Activated T-helper 17 cell treated with anti-CD3 and anti-CD28 coated beads, Interleukin-2, amount 50 U/mL, for 72 hours (primary cell): ENCODE results near the gene SHTN1. TPM values are rescaled to one million over a fixed set of nuclear protein-coding genes. Genes with fewer than 3 reads are reported as not detected.

Experiments
- ATAC-seq: fragments of 150-1000 bp; cut with Tn5 transposase; replicated peaks from 2 replicates; pipeline ENCODE4 v1.10.0; 2021; ENCODE audit warnings: mild to moderate bottlenecking, moderate library complexity
- H3K27ac Mint-ChIP-seq: one replicate; pipeline ENCODE4 v1.8.0; 2022; ENCODE audit warnings: mixed read lengths
- H3K27me3 Mint-ChIP-seq: one replicate; pipeline ENCODE4 v1.8.0; 2022; ENCODE audit warnings: mixed read lengths
- H3K36me3 Mint-ChIP-seq: one replicate; pipeline ENCODE4 v1.8.0; 2022; ENCODE audit warnings: low read depth, mild to moderate bottlenecking, mixed read lengths
- H3K4me1 Mint-ChIP-seq: one replicate; pipeline ENCODE4 v1.8.0; 2022; ENCODE audit warnings: mixed read lengths
- H3K4me3 Mint-ChIP-seq: one replicate; pipeline ENCODE4 v1.8.0; 2022; ENCODE audit warnings: mild to moderate bottlenecking, mixed read lengths
- H3K9me3 Mint-ChIP-seq: one replicate; pipeline ENCODE4 v1.8.0; 2022; ENCODE audit warnings: mixed read lengths
- total RNA-seq, 2 donors: library from RNA; stranded (reverse); gene quantifications; one replicate each; pipeline ENCODE4 v1.2.3, GENCODE V29; 2022

The SHTN1 gene
- total RNA-seq, 2 donors from 2014 or later: 0.13 to 0.28 TPM

DNA sequence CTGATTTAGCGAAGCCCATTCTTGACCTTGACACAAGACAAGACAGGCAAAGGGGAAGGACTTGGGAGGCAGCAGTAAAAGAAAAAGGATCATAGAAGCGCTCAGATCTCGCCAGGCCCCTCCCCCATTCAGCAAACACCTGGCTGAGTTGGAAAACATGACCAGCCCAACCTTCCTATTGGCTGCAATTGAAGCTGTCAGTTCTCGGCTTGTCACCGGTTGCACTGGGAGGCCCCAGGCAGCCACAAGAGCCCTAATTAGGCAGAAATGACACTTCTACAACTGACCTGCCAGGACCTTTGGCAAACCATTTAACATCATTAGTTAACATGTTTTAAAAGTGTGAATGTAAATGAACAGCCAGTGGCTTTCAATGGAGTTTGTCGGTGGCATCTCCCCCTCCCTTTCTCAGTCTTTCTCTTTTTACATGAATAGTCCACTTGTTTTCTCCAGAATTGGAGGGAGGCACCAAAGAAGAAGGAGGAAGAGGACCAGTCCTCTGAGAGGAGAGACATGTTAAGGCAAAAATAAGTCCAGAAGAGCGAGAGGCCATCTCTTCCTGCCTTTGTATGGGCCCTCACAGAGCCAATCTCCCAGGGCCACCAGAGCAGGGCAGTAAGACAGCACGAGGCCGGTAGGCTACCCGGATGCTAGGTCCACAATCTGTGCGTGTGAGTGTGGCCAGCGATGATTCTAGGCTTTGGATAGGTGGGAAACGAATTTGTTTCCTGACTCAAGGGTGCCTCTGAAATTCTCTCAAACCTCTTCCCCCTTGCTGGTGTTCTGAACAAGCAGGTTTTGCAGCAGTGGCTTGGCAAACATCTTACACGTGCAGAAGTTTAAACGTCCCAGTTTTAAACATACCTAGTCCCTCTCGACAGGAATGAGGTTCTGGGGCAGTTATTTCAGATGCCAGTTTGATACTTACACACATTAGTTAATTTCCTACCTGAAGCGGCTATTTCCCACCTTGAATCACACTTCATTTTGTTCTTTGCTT, 170.7 kb downstream of the SHTN1 start:
- H3K27me3 Mint-ChIP-seq: peaks cover 4% of the 10 kb centered on the region
- no peaks in the 10 kb centered on the region for H3K4me1 Mint-ChIP-seq
- H3K36me3 Mint-ChIP-seq: no peaks in the 10 kb centered on the region
- H3K4me3 Mint-ChIP-seq: no peak overlapping the region
- no peak for ATAC-seq
- H3K9me3 Mint-ChIP-seq: no peaks in the 10 kb centered on the region
- H3K27ac Mint-ChIP-seq: no peak overlapping the region

DNA sequence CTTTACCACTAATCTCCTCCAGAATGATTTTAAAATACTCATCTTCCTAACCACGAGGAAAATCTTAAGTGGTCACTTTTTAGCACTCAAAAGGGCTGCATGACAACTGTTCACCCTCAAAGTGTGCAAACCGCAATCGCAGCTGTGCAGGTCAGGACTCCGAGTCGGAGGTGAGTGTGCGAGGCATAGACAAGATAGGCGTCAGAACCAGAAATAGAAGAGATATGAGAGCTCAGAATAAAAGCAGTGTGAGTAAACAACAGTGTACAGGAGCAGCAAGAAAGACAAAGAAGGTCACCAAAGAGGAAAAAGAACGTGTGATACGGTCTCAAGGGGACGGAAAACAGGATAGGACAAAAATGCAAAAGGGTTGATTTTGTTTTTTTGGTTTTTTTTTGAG, 173.2 kb downstream of the SHTN1 start:
- no peaks in the 10 kb centered on the region for H3K4me1 Mint-ChIP-seq
- no peaks in the 10 kb centered on the region for H3K9me3 Mint-ChIP-seq
- no peak for ATAC-seq
- H3K4me3 Mint-ChIP-seq: no peak overlapping the region
- no peak overlapping the region for H3K27ac Mint-ChIP-seq
- no peaks in the 10 kb centered on the region for H3K36me3 Mint-ChIP-seq
- peaks cover 3% of the 10 kb centered on the region for H3K27me3 Mint-ChIP-seq

Other genes with a start within 250 kb of the SHTN1 start
- not detected for gene ENO4, start 155.7 kb downstream of the SHTN1 start, total RNA-seq
- not detected for gene VAX1, start 133.1 kb upstream of the SHTN1 start, total RNA-seq
- not detected for gene KCNK18, start 192.3 kb upstream of the SHTN1 start, total RNA-seq
- under 1 TPM in 1 of 2 donors, not detected in 1; 0.05 TPM for gene SLC18A2, start 235.9 kb upstream of the SHTN1 start, total RNA-seq